WTC11 (cell line): ENCODE measurements around the gene HSPA12A. TPM values are rescaled to one million over a fixed set of nuclear protein-coding genes. Genes with fewer than 3 reads are reported as not detected.

Source experiments
- ATAC-seq: fragments of 200-7000 bp; cut with Tn5 transposase; 2 replicates; pipeline ENCODE4 v1.10.0; 2021; ENCODE audit warnings: mild to moderate bottlenecking, moderate library complexity
- CTCF ChIA-PET: fragments of 300-600 bp; sonication (Branson Sonifier 250); formaldehyde crosslinking; loops from one replicate; lab custom pipeline; 2021; ENCODE audit warnings: antibody characterized with exemption; lab: Charles Lee
- POLR2A ChIA-PET: fragments of 350-600 bp; sonication (Branson Sonifier 250); formaldehyde crosslinking; loops from one replicate; lab custom pipeline; 2021; ENCODE audit warnings: antibody characterized with exemption; lab: Charles Lee
- DNase-seq: peaks from one replicate; pipeline ENCODE4 v3.0.0; 2021; ENCODE audit warnings: low spot score
- H3K27ac Mint-ChIP-seq: 2 replicates; pipeline ENCODE4 v1.8.0; 2021; ENCODE audit warnings: mixed read lengths
- H3K27me3 Mint-ChIP-seq: 2 replicates; pipeline ENCODE4 v1.8.0; 2021; ENCODE audit warnings: low read depth, mild to moderate bottlenecking, moderate library complexity, mixed read lengths
- H3K36me3 Mint-ChIP-seq: 2 replicates; pipeline ENCODE4 v1.8.0; 2021; ENCODE audit warnings: mixed read lengths
- H3K4me1 Mint-ChIP-seq: 2 replicates; pipeline ENCODE4 v1.8.0; 2022; ENCODE audit warnings: mixed read lengths
- H3K4me3 Mint-ChIP-seq: 2 replicates; pipeline ENCODE4 v1.8.0; 2021; ENCODE audit warnings: mild to moderate bottlenecking, moderate library complexity, mixed read lengths
- H3K9me3 Mint-ChIP-seq: 2 replicates; pipeline ENCODE4 v1.8.0; 2021; ENCODE audit warnings: mixed read lengths
- CDX4 ChIP-seq: fragments of 250-450 bp; sonication (Bioruptor Pico); IDR thresholded peaks from 2 replicates; pipeline ENCODE4 v1.9.0; 2021; ENCODE audit warnings: moderate library complexity, mild to moderate bottlenecking, inconsistent platforms, borderline replicate concordance
- CREM ChIP-seq: sonication (generic); formaldehyde crosslinking; IDR thresholded peaks from 2 replicates; pipeline ENCODE4 v1.8.1; 2022; ENCODE audit warnings: mild to moderate bottlenecking, missing genetic modification reagents, moderate library complexity
- E2F5 ChIP-seq: sonication (generic); formaldehyde crosslinking; IDR thresholded peaks from 2 replicates; pipeline ENCODE4 v1.8.1; 2022; ENCODE audit warnings: mild to moderate bottlenecking, moderate library complexity, missing genetic modification reagents
- ERG ChIP-seq: fragments of 250-450 bp; sonication (Bioruptor Pico); IDR thresholded peaks from 2 replicates; pipeline ENCODE4 v1.8.0; 2021; ENCODE audit warnings: mild to moderate bottlenecking
- MYBL2 ChIP-seq: sonication (generic); formaldehyde crosslinking; IDR thresholded peaks from 2 replicates; pipeline ENCODE4 v1.8.1; 2023; ENCODE audit warnings: mild to moderate bottlenecking, moderate library complexity, missing genetic modification reagents
- NFYB ChIP-seq: sonication (generic); formaldehyde crosslinking; conservative IDR thresholded peaks from 2 replicates; pipeline ENCODE4 v1.8.0; 2022; ENCODE audit warnings: low read depth, missing genetic modification reagents
- TEAD4 ChIP-seq: sonication (generic); formaldehyde crosslinking; IDR thresholded peaks from 2 replicates; pipeline ENCODE4 v1.8.0; 2022; ENCODE audit warnings: mild to moderate bottlenecking, missing genetic modification reagents
- ZMAT4 ChIP-seq: fragments of 250-450 bp; sonication (Bioruptor Pico); IDR thresholded peaks from 2 replicates; pipeline ENCODE4 v1.9.0; 2021; ENCODE audit warnings: mild to moderate bottlenecking
- total RNA-seq: library from RNA; stranded (reverse); gene quantifications from 3 replicates; pipeline ENCODE4 v1.2.3, GENCODE V29; 2021

The HSPA12A gene
- total RNA-seq, 1 experiment from 2014 or later, result 7.2 TPM

GRCh38 chr10:116621934-116622655 is 120.3 kb downstream of the HSPA12A start (continued):
- TF ChIP-seq MYBL2 (no peak), CDX4 (no peak), E2F5 (CRISPR knock-in tag) (no peak)

- POLR2A ChIA-PET, result no interaction called here
- no peak overlapping the region for H3K4me3 Mint-ChIP-seq
- ATAC-seq, result no peak
- H3K27me3 Mint-ChIP-seq, result peaks cover 11% of the 10 kb centered on the region
- H3K36me3 Mint-ChIP-seq, result no peaks in the 10 kb centered on the region
- H3K4me1 Mint-ChIP-seq, result peaks cover 6% of the 10 kb centered on the region
- no peak for TF ChIP-seq E2F5 (CRISPR knock-in tag)
- no peak for TF ChIP-seq TEAD4 (CRISPR knock-in tag)
- TF ChIP-seq NFYB, result no peak
- TF ChIP-seq ZMAT4, result no peak
- TF ChIP-seq CREM, result no peak
- TF ChIP-seq ERG (CRISPR knock-in tag), result no peak
- TF ChIP-seq, all 79 proteins: peak for 0
- Mint-ChIP-seq H3K27ac (no peak overlapping the region), H3K9me3 (no peaks in the 10 kb centered on the region)
- CTCF ChIA-PET, result no interaction called here
- no peak for DNase-seq
Measured at GRCh38 chr10:116621476-116621875, 120.9 kb downstream of the HSPA12A start.

Other genes starting within 250 kb of the HSPA12A start
- 1.4 to 1.9 TPM (median 1.6 TPM) in 3 replicates for gene PNLIP, start 196.6 kb downstream of the HSPA12A start, total RNA-seq
- 0.68 to 1.2 TPM (median 0.69 TPM) in 3 replicates for gene PNLIPRP1, start 151.6 kb downstream of the HSPA12A start, total RNA-seq
- gene PNLIPRP2, start 121.6 kb downstream of the HSPA12A start, total RNA-seq, result 0.28 to 0.76 TPM (median 0.57 TPM) in 3 replicates
- 0.27 to 1.1 TPM (median 0.42 TPM) in 3 replicates for gene ENO4, start 106.9 kb upstream of the HSPA12A start, total RNA-seq